ENCODE results near the gene MOB3B. TPM values are rescaled to one million over a fixed set of nuclear protein-coding genes. Genes with fewer than 3 reads are reported as not detected.

MOB3B gene
- total and polyA plus RNA-seq, 2 of the 13 experiments (the other 11 are each of a cell fraction or from before 2014, with no cell fraction given) = 0.03 to 0.09 TPM

DNA sequence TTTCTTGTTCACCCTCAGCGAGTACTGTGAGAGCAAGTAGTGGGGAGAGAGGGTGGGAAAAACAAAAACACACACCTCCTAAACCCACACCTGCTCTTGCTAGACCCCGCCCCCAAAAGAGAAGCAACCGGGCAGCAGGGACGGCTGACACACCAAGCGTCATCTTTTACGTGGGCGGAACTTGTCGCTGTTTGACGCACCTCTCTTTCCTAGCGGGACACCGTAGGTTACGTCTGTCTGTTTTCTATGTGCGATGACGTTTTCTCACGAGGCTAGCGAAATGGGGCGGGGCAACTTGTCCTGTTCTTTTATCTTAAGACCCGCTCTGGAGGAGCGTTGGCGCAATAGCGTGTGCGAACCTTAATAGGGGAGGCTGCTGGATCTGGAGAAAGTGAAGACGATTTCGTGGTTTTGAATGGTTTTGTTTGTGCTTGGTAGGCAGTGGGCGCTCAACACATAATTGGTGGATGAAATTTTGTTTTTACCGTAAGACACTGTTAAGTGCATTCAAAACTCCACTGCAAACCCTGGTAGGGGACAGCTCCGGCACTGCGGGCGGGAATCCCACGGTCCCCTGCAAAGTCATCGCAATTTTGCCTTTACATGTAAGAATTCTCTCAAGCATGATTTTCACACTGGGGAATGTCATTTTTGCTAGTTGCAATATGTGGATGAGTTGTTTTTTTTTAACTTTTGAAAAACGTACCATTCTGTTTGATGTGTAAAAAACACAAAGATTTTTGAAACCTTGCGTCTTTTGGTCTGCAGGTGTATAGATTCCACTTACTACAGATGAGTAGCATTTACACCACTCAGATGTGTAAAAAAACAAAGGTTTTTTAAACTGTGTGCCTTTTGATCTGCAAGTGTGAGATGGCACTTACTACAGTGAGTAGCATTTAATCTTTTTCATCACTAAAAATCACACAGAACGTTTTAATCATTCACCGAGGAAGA, 44.3 kb upstream of the MOB3B start (continued):
- TF ChIP-seq, protein P1, sequence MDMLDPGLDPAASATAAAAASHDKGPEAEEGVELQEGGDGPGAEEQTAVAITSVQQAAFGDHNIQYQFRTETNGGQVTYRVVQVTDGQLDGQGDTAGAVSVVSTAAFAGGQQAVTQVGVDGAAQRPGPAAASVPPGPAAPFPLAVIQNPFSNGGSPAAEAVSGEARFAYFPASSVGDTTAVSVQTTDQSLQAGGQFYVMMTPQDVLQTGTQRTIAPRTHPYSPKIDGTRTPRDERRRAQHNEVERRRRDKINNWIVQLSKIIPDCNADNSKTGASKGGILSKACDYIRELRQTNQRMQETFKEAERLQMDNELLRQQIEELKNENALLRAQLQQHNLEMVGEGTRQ (IDR thresholded peaks at IDR 0.05; ENCODE audit: low read depth, low read length) = no peak
- TF ChIP-seq, protein P1 (CRISPR knock-in tag; IDR thresholded peaks at IDR 0.05; ENCODE audit: borderline replicate concordance) = no peak
- no peak for TF ChIP-seq TP53 (CRISPR knock-in tag; conservative IDR thresholded peaks at IDR 0.05)
- TF ChIP-seq ZFP36L2 (CRISPR knock-in tag; IDR thresholded peaks at IDR 0.05) = no peak
- no peak for TF ChIP-seq ZNF451 (CRISPR knock-in tag; IDR thresholded peaks at IDR 0.05)
- TF ChIP-seq NFATC3 (CRISPR knock-in tag; IDR thresholded peaks at IDR 0.05) = no peak
- TF ChIP-seq MBD4 (IDR thresholded peaks at IDR 0.05; ENCODE audit: borderline replicate concordance, low read length) = no peak
- 0 out of 2 replicates have a peak, but pooled peaks have one; percentile 18 for TF ChIP-seq ZNF335 (CRISPR knock-in tag; IDR thresholded peaks at IDR 0.05)
- TF ChIP-seq, protein P2, sequence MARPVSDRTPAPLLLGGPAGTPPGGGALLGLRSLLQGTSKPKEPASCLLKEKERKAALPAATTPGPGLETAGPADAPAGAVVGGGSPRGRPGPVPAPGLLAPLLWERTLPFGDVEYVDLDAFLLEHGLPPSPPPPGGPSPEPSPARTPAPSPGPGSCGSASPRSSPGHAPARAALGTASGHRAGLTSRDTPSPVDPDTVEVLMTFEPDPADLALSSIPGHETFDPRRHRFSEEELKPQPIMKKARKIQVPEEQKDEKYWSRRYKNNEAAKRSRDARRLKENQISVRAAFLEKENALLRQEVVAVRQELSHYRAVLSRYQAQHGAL (CRISPR knock-in tag; IDR thresholded peaks at IDR 0.05; ENCODE audit: not compliant biosample characterization) = no peak
- TF ChIP-seq TEAD2 (CRISPR knock-in tag; IDR thresholded peaks at IDR 0.05) = no peak
- TF ChIP-seq, protein P3, sequence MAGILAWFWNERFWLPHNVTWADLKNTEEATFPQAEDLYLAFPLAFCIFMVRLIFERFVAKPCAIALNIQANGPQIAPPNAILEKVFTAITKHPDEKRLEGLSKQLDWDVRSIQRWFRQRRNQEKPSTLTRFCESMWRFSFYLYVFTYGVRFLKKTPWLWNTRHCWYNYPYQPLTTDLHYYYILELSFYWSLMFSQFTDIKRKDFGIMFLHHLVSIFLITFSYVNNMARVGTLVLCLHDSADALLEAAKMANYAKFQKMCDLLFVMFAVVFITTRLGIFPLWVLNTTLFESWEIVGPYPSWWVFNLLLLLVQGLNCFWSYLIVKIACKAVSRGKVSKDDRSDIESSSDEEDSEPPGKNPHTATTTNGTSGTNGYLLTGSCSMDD (CRISPR knock-in tag; IDR thresholded peaks at IDR 0.05) = no peak
- TF ChIP-seq ZKSCAN1 (IDR thresholded peaks at IDR 0.05; ENCODE audit: low read length) = no peak
- no peak for TF ChIP-seq NRL (CRISPR knock-in tag; IDR thresholded peaks at IDR 0.05; ENCODE audit: borderline replicate concordance)
- TF ChIP-seq, protein P4, sequence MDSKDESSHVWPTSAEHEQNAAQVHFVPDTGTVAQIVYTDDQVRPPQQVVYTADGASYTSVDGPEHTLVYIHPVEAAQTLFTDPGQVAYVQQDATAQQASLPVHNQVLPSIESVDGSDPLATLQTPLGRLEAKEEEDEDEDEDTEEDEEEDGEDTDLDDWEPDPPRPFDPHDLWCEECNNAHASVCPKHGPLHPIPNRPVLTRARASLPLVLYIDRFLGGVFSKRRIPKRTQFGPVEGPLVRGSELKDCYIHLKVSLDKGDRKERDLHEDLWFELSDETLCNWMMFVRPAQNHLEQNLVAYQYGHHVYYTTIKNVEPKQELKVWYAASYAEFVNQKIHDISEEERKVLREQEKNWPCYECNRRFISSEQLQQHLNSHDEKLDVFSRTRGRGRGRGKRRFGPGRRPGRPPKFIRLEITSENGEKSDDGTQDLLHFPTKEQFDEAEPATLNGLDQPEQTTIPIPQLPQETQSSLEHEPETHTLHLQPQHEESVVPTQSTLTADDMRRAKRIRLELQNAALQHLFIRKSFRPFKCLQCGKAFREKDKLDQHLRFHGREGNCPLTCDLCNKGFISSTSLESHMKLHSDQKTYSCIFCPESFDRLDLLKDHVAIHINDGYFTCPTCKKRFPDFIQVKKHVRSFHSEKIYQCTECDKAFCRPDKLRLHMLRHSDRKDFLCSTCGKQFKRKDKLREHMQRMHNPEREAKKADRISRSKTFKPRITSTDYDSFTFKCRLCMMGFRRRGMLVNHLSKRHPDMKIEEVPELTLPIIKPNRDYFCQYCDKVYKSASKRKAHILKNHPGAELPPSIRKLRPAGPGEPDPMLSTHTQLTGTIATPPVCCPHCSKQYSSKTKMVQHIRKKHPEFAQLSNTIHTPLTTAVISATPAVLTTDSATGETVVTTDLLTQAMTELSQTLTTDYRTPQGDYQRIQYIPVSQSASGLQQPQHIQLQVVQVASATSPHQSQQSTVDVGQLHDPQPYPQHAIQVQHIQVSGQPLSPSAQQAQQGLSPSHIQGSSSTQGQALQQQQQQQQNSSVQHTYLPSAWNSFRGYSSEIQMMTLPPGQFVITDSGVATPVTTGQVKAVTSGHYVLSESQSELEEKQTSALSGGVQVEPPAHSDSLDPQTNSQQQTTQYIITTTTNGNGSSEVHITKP (CRISPR knock-in tag; IDR thresholded peaks at IDR 0.05; ENCODE audit: low read depth) = no peak
- TF ChIP-seq, protein P5, sequence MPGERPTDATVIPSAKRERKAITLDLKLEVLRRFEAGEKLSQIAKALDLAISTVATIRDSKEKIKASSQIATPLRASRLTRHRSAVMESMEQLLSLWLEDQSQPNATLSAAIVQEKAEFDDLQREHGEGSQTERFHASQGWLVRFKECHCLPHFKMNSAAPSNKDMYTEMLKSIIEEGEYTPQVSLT (CRISPR knock-in tag; IDR thresholded peaks at IDR 0.05; ENCODE audit: borderline replicate concordance, low read depth) = no peak
- TF ChIP-seq ZZZ3 (CRISPR knock-in tag; IDR thresholded peaks at IDR 0.05; ENCODE audit: borderline replicate concordance) = no peak; the same call in 1 of the 2 replicates
- no peak for TF ChIP-seq ZNF431 (CRISPR knock-in tag; IDR thresholded peaks at IDR 0.05; ENCODE audit: borderline replicate concordance, low read depth)
- TF ChIP-seq ZNF282 (IDR thresholded peaks at IDR 0.05; ENCODE audit: partially characterized antibody) = no peak

Measured in HepG2 (cell line).